Caco-2 (cell line): ENCODE data around the gene CXCL9. TPM values are rescaled to one million over a fixed set of nuclear protein-coding genes. Genes with fewer than 3 reads are reported as not detected.

Experiments used
- BruUV-seq: library from RNA; stranded (reverse); fragments of 400-500 nt; replicated peaks from 2 replicates; lab custom pipeline; 2021; lab: Mats Ljungman, UMichigan
- CTCF ChIA-PET: fragments of 300-600 bp; sonication (Branson Sonifier 250); formaldehyde crosslinking; loops from one replicate; lab custom pipeline; 2022; ENCODE audit warnings: antibody characterized with exemption; lab: Charles Lee
- POLR2A ChIA-PET: fragments of 300-600 bp; sonication (Branson Sonifier 250); formaldehyde crosslinking; loops from one replicate; lab custom pipeline; 2022; ENCODE audit warnings: antibody characterized with exemption; lab: Charles Lee
- DNase-seq, 2 experiments: peaks; one replicate each; pipeline versions ENCODE4 v3.0.0 to v3.0.0-alpha.2; 2020 to 2022
- H3K27me3 ChIP-seq: replicated peaks from 2 replicates; pipeline ENCODE4 v1.6.0; 2011; ENCODE audit warnings: low read length; ENCODE audit not compliant: control insufficient read depth, insufficient read depth
- H3K36me3 ChIP-seq: 2 replicates; pipeline ENCODE4 v1.5.1; 2011; ENCODE audit warnings: low read length; ENCODE audit not compliant: control insufficient read depth, insufficient read depth
- H3K4me1 ChIP-seq: fragments of 250-450 bp; sonication (Bioruptor Pico); 2 replicates; pipeline ENCODE4 v1.5.1; 2020; ENCODE audit warnings: mild to moderate bottlenecking
- H3K4me3 ChIP-seq: 2 replicates; pipeline ENCODE4 v1.5.1; 2011; ENCODE audit warnings: low read depth, mild to moderate bottlenecking, control low read depth, low read length
- H3K9me3 ChIP-seq: fragments of 250-450 bp; sonication (Bioruptor Pico); 2 replicates; pipeline ENCODE4 v1.5.1; 2020; ENCODE audit warnings: mild to moderate bottlenecking, moderate library complexity
- H3K27ac Mint-ChIP-seq: one replicate; pipeline ENCODE4 v1.8.0; 2022; ENCODE audit warnings: mixed read lengths; ENCODE audit not compliant: unreplicated experiment
- H3K27me3 Mint-ChIP-seq: one replicate; pipeline ENCODE4 v1.8.0; 2022; ENCODE audit warnings: mixed read lengths; ENCODE audit not compliant: insufficient read depth, unreplicated experiment
- H3K36me3 Mint-ChIP-seq: one replicate; pipeline ENCODE4 v1.8.0; 2022; ENCODE audit warnings: mild to moderate bottlenecking, mixed read lengths; ENCODE audit not compliant: insufficient read depth, unreplicated experiment
- H3K4me1 Mint-ChIP-seq: one replicate; pipeline ENCODE4 v1.8.0; 2022; ENCODE audit warnings: low read depth, mixed read lengths; ENCODE audit not compliant: unreplicated experiment
- H3K4me3 Mint-ChIP-seq: one replicate; pipeline ENCODE4 v1.8.0; 2022; ENCODE audit warnings: mild to moderate bottlenecking, moderate library complexity, mixed read lengths; ENCODE audit not compliant: unreplicated experiment
- H3K9me3 Mint-ChIP-seq: one replicate; pipeline ENCODE4 v1.8.0; 2022; ENCODE audit warnings: mixed read lengths; ENCODE audit not compliant: unreplicated experiment
- intact Hi-C: fragments of 100-400 bp; cut with micrococcal nuclease; formaldehyde crosslinking; loops from one replicate; pipeline ENCODE4 v1.10.0; 2022; ENCODE audit not compliant: unreplicated experiment
- total RNA-seq: library from RNA; stranded (reverse); gene quantifications from 2 replicates; pipeline ENCODE4 v1.2.3, GENCODE V29; 2022
- TF ChIP-seq, protein P1 (sequence below), 2 experiments: fragments of 200-600 bp in 1 of 2; IDR thresholded peaks; 1 replicate in 1 of 2; 2 replicates in 1 of 2; pipeline versions ENCODE4 v1.5.1 to v1.8.0; 2011 to 2022; ENCODE audit warnings: antibody characterized with exemption in 1 of 2, control low read depth in 1 of 2, inconsistent platforms in 1 of 2, low read depth in 1 of 2, low read length in 1 of 2, mild to moderate bottlenecking in 1 of 2, moderate library complexity in 1 of 2; ENCODE audit not compliant: insufficient read depth in 1 of 2, severe bottlenecking in 1 of 2, unreplicated experiment in 1 of 2

Gene CXCL9
- total RNA-seq, 1 experiment from 2014 or later: not detected

DNA sequence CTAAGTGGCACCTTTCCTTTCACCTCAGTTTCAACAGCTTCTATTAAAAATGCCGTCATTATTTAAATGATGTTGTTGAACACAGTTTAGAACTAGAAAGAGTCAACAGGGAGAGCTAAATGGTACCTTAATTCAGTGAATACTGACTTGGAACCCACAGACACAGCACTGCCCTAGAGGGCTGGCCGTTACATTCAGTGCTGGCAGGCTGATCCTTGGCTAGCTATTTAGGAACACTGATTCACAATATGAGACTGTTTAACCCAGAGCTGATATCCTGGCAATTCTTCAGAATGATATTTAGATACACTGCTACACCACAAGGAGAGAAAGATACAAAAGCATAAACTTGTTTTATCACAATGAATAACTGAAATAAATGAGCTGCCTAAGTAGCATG, 53.8 kb downstream of the CXCL9 start:
- no peaks in the 10 kb centered on the region for H3K27me3 ChIP-seq
- H3K4me3 ChIP-seq: no peak overlapping the region
- no peaks in the 10 kb centered on the region for H3K9me3 ChIP-seq
- no peaks in the 10 kb centered on the region for H3K4me1 Mint-ChIP-seq
- BruUV-seq: no TSS peak
- H3K36me3 ChIP-seq: no peaks in the 10 kb centered on the region; the same call in 1 of the 2 replicates
- TF ChIP-seq, protein P1, sequence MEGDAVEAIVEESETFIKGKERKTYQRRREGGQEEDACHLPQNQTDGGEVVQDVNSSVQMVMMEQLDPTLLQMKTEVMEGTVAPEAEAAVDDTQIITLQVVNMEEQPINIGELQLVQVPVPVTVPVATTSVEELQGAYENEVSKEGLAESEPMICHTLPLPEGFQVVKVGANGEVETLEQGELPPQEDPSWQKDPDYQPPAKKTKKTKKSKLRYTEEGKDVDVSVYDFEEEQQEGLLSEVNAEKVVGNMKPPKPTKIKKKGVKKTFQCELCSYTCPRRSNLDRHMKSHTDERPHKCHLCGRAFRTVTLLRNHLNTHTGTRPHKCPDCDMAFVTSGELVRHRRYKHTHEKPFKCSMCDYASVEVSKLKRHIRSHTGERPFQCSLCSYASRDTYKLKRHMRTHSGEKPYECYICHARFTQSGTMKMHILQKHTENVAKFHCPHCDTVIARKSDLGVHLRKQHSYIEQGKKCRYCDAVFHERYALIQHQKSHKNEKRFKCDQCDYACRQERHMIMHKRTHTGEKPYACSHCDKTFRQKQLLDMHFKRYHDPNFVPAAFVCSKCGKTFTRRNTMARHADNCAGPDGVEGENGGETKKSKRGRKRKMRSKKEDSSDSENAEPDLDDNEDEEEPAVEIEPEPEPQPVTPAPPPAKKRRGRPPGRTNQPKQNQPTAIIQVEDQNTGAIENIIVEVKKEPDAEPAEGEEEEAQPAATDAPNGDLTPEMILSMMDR (IDR thresholded peaks at IDR 0.05; ENCODE audit: insufficient read depth in 1 of 2, low read depth in 1 of 2, low read length in 1 of 2, severe bottlenecking in 1 of 2, unreplicated experiment in 1 of 2): no peak
- intact Hi-C loops: no loop called here
- peaks cover 68% of the 10 kb centered on the region for H3K36me3 Mint-ChIP-seq
- no peaks in the 10 kb centered on the region for H3K9me3 Mint-ChIP-seq
- ChIA-PET POLR2A (no interaction called here), CTCF (no interaction called here)
- no peaks in the 10 kb centered on the region for H3K27me3 Mint-ChIP-seq
- H3K4me3 Mint-ChIP-seq: no peak overlapping the region
- H3K4me1 ChIP-seq: no peaks in the 10 kb centered on the region
- H3K27ac Mint-ChIP-seq: no peak overlapping the region
- DNase-seq: no peak

Other genes starting within 250 kb of the CXCL9 start
- gene PPEF2, start 105.1 kb downstream of the CXCL9 start, total RNA-seq: not detected in 2 replicates
- 11.2 and 11.8 TPM in 2 replicates for gene NAAA, start 66.5 kb downstream of the CXCL9 start, total RNA-seq
- gene SDAD1, start 16.6 kb downstream of the CXCL9 start, total RNA-seq: 63.8 and 71.7 TPM in 2 replicates
- not detected in 2 replicates for gene CXCL10, start 16.0 kb upstream of the CXCL9 start, total RNA-seq
- gene CXCL11, start 28.6 kb upstream of the CXCL9 start, total RNA-seq: not detected in 2 replicates
- not detected in 2 replicates for gene ART3, start 67.2 kb upstream of the CXCL9 start, total RNA-seq
- 64.9 and 68.8 TPM in 2 replicates for gene NUP54, start 140.9 kb upstream of the CXCL9 start, total RNA-seq
- gene SCARB2, start 206.3 kb upstream of the CXCL9 start, total RNA-seq: 148 and 150 TPM in 2 replicates
- gene FAM47E, start 244.2 kb upstream of the CXCL9 start, total RNA-seq: 6.3 and 6.6 TPM in 2 replicates